Ovary (tissue), 3 donors: ENCODE data around the gene PTPN1.

ENCODE experiments used
- CTCF ChIP-seq, 3 donors: fragments of 450-650 bp in 2 of 3; fragments of 200-600 bp in 1 of 3; IDR thresholded peaks; one replicate each; pipeline versions ENCODE4 v1.5.1 to v1.8.0; 2016 to 2022; ENCODE audit warnings: antibody characterized with exemption in 3 of 3, mild to moderate bottlenecking in 1 of 3
- EP300 ChIP-seq: sonication (generic); formaldehyde crosslinking; IDR thresholded peaks from one replicate; pipeline ENCODE4 v1.6.1; 2017; ENCODE audit warnings: antibody characterized with exemption
- POLR2A ChIP-seq: fragments of 450-650 bp; IDR thresholded peaks from one replicate; pipeline ENCODE4 v1.6.1; 2017; ENCODE audit warnings: antibody characterized with exemption, mild to moderate bottlenecking, moderate library complexity
- donor health status: DM: no; HTN: no; CAD: no.

- peak; percentile 45 to 71 (median 47) for TF ChIP-seq CTCF (IDR thresholded peaks at IDR 0.05)
- TF ChIP-seq POLR2A = no peak
- no peak for TF ChIP-seq EP300
These were observed 65.9 kb downstream of the PTPN1 start for GRCh38 chr20:50575865-50576720.
